Measurements from ENCODE around the gene TENM3.
A peak's percentile ranks its signal among the peaks of the same experiment; 100 is the strongest.

TENM3 gene

GRCh38 chr4:182426901-182427300, 183.7 kb downstream of the TENM3 start:
- H3K4me1 Mint-ChIP-seq (ENCODE audit: low read depth in 2 of 2), result no peaks in the 10 kb centered on the region
- H3K27me3 Mint-ChIP-seq, result peaks cover 0 to 7% of the 10 kb centered on the region in 2 donors
- no peak for ATAC-seq (replicated peaks)
- no peak overlapping the region for H3K27ac Mint-ChIP-seq
- no peak overlapping the region for H3K4me3 Mint-ChIP-seq
- DNase-seq, result no peak
- no peaks in the 10 kb centered on the region for H3K9me3 Mint-ChIP-seq
- no peaks in the 10 kb centered on the region for H3K36me3 Mint-ChIP-seq (ENCODE audit: insufficient read depth)

GRCh38 chr4:182427554-182427953, 184.4 kb downstream of the TENM3 start:
- H3K4me3 Mint-ChIP-seq, result no peak overlapping the region
- no peaks in the 10 kb centered on the region for H3K4me1 Mint-ChIP-seq (ENCODE audit: low read depth in 2 of 2)
- no peak overlapping the region for H3K27ac Mint-ChIP-seq

GRCh38 chr4:182429896-182430295, 186.7 kb downstream of the TENM3 start:
- DNase-seq, result no peak
- ATAC-seq (replicated peaks), result no peak
- Mint-ChIP-seq H3K4me3 (no peak overlapping the region), H3K27ac (no peak overlapping the region), H3K27me3 (peaks cover 0 to 7% of the 10 kb centered on the region in 2 donors), H3K36me3 (ENCODE audit: insufficient read depth) (no peaks in the 10 kb centered on the region), H3K9me3 (no peaks in the 10 kb centered on the region), H3K4me1 (ENCODE audit: low read depth in 2 of 2) (no peaks in the 10 kb centered on the region)

More at GRCh38 chr4:182427554-182427953, 184.4 kb downstream of the TENM3 start:
- Mint-ChIP-seq H3K9me3 (no peaks in the 10 kb centered on the region), H3K27me3 (peaks cover 0 to 7% of the 10 kb centered on the region in 2 donors), H3K36me3 (ENCODE audit: insufficient read depth) (no peaks in the 10 kb centered on the region)
- no peak for DNase-seq
- no peak for ATAC-seq (replicated peaks)

- H3K27me3 Mint-ChIP-seq, result peaks cover 0 to 7% of the 10 kb centered on the region in 2 donors
- no peaks in the 10 kb centered on the region for H3K9me3 Mint-ChIP-seq
- no peak for ATAC-seq (replicated peaks)
- H3K27ac Mint-ChIP-seq, result no peak overlapping the region
- no peak overlapping the region for H3K4me3 Mint-ChIP-seq
- H3K36me3 Mint-ChIP-seq (ENCODE audit: insufficient read depth), result no peaks in the 10 kb centered on the region
- no peaks in the 10 kb centered on the region for H3K4me1 Mint-ChIP-seq (ENCODE audit: low read depth in 2 of 2)
- DNase-seq, result no peak
These were observed 189.6 kb downstream of the TENM3 start for GRCh38 chr4:182432819-182433218.

GRCh38 chr4:182434720-182435119, 191.5 kb downstream of the TENM3 start:
- Mint-ChIP-seq H3K4me1 (ENCODE audit: low read depth in 2 of 2) (no peaks in the 10 kb centered on the region), H3K4me3 (no peak overlapping the region), H3K27ac (no peak overlapping the region), H3K36me3 (ENCODE audit: insufficient read depth) (no peaks in the 10 kb centered on the region), H3K27me3 (peaks cover 4 to 7% of the 10 kb centered on the region in 2 donors), H3K9me3 (no peaks in the 10 kb centered on the region)
- no peak for DNase-seq
- no peak for ATAC-seq (replicated peaks)

- H3K36me3 Mint-ChIP-seq (ENCODE audit: insufficient read depth), result no peaks in the 10 kb centered on the region
- H3K9me3 Mint-ChIP-seq, result no peaks in the 10 kb centered on the region
- no peak overlapping the region for H3K4me3 Mint-ChIP-seq
- no peak overlapping the region for H3K27ac Mint-ChIP-seq
- H3K27me3 Mint-ChIP-seq, result peaks cover under 1 to 9% of the 10 kb centered on the region in 2 donors
- ATAC-seq (replicated peaks) (no peak), DNase-seq (no peak)
- no peaks in the 10 kb centered on the region for H3K4me1 Mint-ChIP-seq (ENCODE audit: low read depth in 2 of 2)
These were observed 192.2 kb downstream of the TENM3 start for GRCh38 chr4:182435401-182435800.

- H3K9me3 Mint-ChIP-seq, result peaks cover 0 to 2% of the 10 kb centered on the region in 2 donors
- ATAC-seq (replicated peaks) (no peak), DNase-seq (no peak)
- no peak overlapping the region for H3K27ac Mint-ChIP-seq
- peaks cover 2 to 3% of the 10 kb centered on the region in 2 donors for H3K4me1 Mint-ChIP-seq (ENCODE audit: low read depth in 2 of 2)
- peaks cover 27 to 48% of the 10 kb centered on the region in 2 donors for H3K27me3 Mint-ChIP-seq
- H3K36me3 Mint-ChIP-seq (ENCODE audit: insufficient read depth), result no peaks in the 10 kb centered on the region
- no peak overlapping the region for H3K4me3 Mint-ChIP-seq
These were observed 199.9 kb downstream of the TENM3 start for GRCh38 chr4:182443070-182443469.

- Mint-ChIP-seq H3K4me1 (ENCODE audit: low read depth in 2 of 2) (peaks cover 3 to 8% of the 10 kb centered on the region in 2 donors), H3K27me3 (peaks cover 53 to 84% of the 10 kb centered on the region in 2 donors), H3K9me3 (no peaks in the 10 kb centered on the region), H3K36me3 (ENCODE audit: insufficient read depth) (no peaks in the 10 kb centered on the region), H3K4me3 (peak overlapping the region; percentile 37 to 68), H3K27ac (peak overlapping the region in 1 of 2 donors; percentile 55)
- ATAC-seq (replicated peaks) (no peak), DNase-seq (no peak)
These were observed 204.6 kb downstream of the TENM3 start for GRCh38 chr4:182447767-182448280.

GRCh38 chr4:182448281-182449151, 205.3 kb downstream of the TENM3 start:
- no peaks in the 10 kb centered on the region for H3K36me3 Mint-ChIP-seq (ENCODE audit: insufficient read depth)
- H3K4me3 Mint-ChIP-seq, result peak overlapping the region; percentile 37 to 68
- H3K4me1 Mint-ChIP-seq (ENCODE audit: low read depth in 2 of 2), result peaks cover 3 to 8% of the 10 kb centered on the region in 2 donors
- ATAC-seq (replicated peaks), result peak; percentile 67
- H3K27me3 Mint-ChIP-seq, result peaks cover 53 to 78% of the 10 kb centered on the region in 2 donors
- peak overlapping the region in 1 of 2 donors; percentile 55 for H3K27ac Mint-ChIP-seq
- no peaks in the 10 kb centered on the region for H3K9me3 Mint-ChIP-seq
- no peak for DNase-seq

GRCh38 chr4:182449186-182449929, 206.2 kb downstream of the TENM3 start:
- DNase-seq (no peak), ATAC-seq (replicated peaks) (no peak)
- Mint-ChIP-seq H3K27me3 (peaks cover 53 to 74% of the 10 kb centered on the region in 2 donors), H3K9me3 (no peaks in the 10 kb centered on the region), H3K4me3 (peak overlapping the region; percentile 60 to 62), H3K36me3 (ENCODE audit: insufficient read depth) (no peaks in the 10 kb centered on the region), H3K27ac (no peak overlapping the region), H3K4me1 (ENCODE audit: low read depth in 2 of 2) (peaks cover 3 to 8% of the 10 kb centered on the region in 2 donors)

- Mint-ChIP-seq H3K27me3 (peaks cover 53 to 72% of the 10 kb centered on the region in 2 donors), H3K4me3 (peak overlapping the region; percentile 13 to 62), H3K9me3 (no peaks in the 10 kb centered on the region), H3K36me3 (ENCODE audit: insufficient read depth) (no peaks in the 10 kb centered on the region), H3K27ac (no peak overlapping the region), H3K4me1 (ENCODE audit: low read depth in 2 of 2) (peaks cover 3 to 8% of the 10 kb centered on the region in 2 donors)
- ATAC-seq (replicated peaks) (no peak), DNase-seq (no peak)
These were observed 206.8 kb downstream of the TENM3 start for GRCh38 chr4:182449930-182450439.

- no peaks in the 10 kb centered on the region for H3K36me3 Mint-ChIP-seq (ENCODE audit: insufficient read depth)
- peaks cover 3 to 8% of the 10 kb centered on the region in 2 donors for H3K4me1 Mint-ChIP-seq (ENCODE audit: low read depth in 2 of 2)
- H3K27ac Mint-ChIP-seq, result no peak overlapping the region
- no peak for DNase-seq
- no peaks in the 10 kb centered on the region for H3K9me3 Mint-ChIP-seq
- peaks cover 42 to 72% of the 10 kb centered on the region in 2 donors for H3K27me3 Mint-ChIP-seq
- ATAC-seq (replicated peaks), result no peak
- H3K4me3 Mint-ChIP-seq, result no peak overlapping the region
These were observed 208.2 kb downstream of the TENM3 start for GRCh38 chr4:182451441-182451840.

GRCh38 chr4:182453830-182454229, 210.6 kb downstream of the TENM3 start:
- Mint-ChIP-seq H3K36me3 (ENCODE audit: insufficient read depth) (no peaks in the 10 kb centered on the region), H3K4me1 (ENCODE audit: low read depth in 2 of 2) (peaks cover 0 to 3% of the 10 kb centered on the region in 2 donors), H3K27ac (no peak overlapping the region), H3K9me3 (no peaks in the 10 kb centered on the region), H3K27me3 (peaks cover 26 to 55% of the 10 kb centered on the region in 2 donors), H3K4me3 (no peak overlapping the region)
- no peak for DNase-seq
- ATAC-seq (replicated peaks), result no peak
